Fibroblast of lung (primary cell): Measurements from ENCODE around the gene PALLD. TPM values are rescaled to one million over a fixed set of nuclear protein-coding genes. Genes with fewer than 3 reads are reported as not detected.

Source experiments
- DNase-seq, 2 donors: peaks; one replicate each; pipeline versions ENCODE4 v3.0.0 to v3.0.0-alpha.2; 2010; ENCODE audit warnings: low read depth in 2 of 2
- H2AFZ ChIP-seq: 2 replicates; pipeline ENCODE4 v1.5.1; 2012; ENCODE audit warnings: low read length, control low read depth, inconsistent platforms
- H3K27ac ChIP-seq: 2 replicates; pipeline ENCODE4 v1.5.1; 2011; ENCODE audit warnings: low read length, control low read depth; ENCODE audit not compliant: insufficient read depth
- H3K27me3 ChIP-seq: 2 replicates; pipeline ENCODE4 v1.5.1; 2011; ENCODE audit warnings: mild to moderate bottlenecking, low read length; ENCODE audit not compliant: control insufficient read depth, insufficient read depth
- H3K36me3 ChIP-seq: 2 replicates; pipeline ENCODE4 v1.5.1; 2011; ENCODE audit warnings: low read length; ENCODE audit not compliant: control insufficient read depth, insufficient read depth
- H3K4me1 ChIP-seq: 2 replicates; pipeline ENCODE4 v1.5.1; 2011; ENCODE audit warnings: low read length; ENCODE audit not compliant: control insufficient read depth, insufficient read depth; ENCODE audit errors: extremely low read depth
- H3K4me2 ChIP-seq: 2 replicates; pipeline ENCODE4 v1.5.1; 2011; ENCODE audit warnings: low read length, control low read depth; ENCODE audit not compliant: insufficient read depth; ENCODE audit errors: extremely low read depth
- H3K4me3 ChIP-seq, 4 experiments: fragments of 200-600 bp in 1 of 4; sonication (generic) in 1 of 4; replicated peaks in 1 of 4; 2 replicates each; pipeline ENCODE4 v1.5.1; 2011 to 2016; ENCODE audit warnings: low read length in 4 of 4, low read depth in 3 of 4, mild to moderate bottlenecking in 3 of 4, control low read depth in 2 of 4, inconsistent platforms in 1 of 4, mixed read lengths in 1 of 4; ENCODE audit not compliant: insufficient read depth in 1 of 4; ENCODE audit errors: control extremely low read depth in 1 of 4
- H3K79me2 ChIP-seq: 2 replicates; pipeline ENCODE4 v1.5.1; 2012; ENCODE audit warnings: mild to moderate bottlenecking, low read length, inconsistent platforms; ENCODE audit not compliant: control insufficient read depth, insufficient read depth
- H3K9ac ChIP-seq: 2 replicates; pipeline ENCODE4 v1.5.1; 2011; ENCODE audit warnings: mild to moderate bottlenecking, low read length, control low read depth; ENCODE audit not compliant: insufficient read depth
- H3K9me3 ChIP-seq: 2 replicates; pipeline ENCODE4 v1.5.1; 2012; ENCODE audit warnings: low read depth, low read length; ENCODE audit not compliant: control insufficient read depth, insufficient read depth
- H4K20me1 ChIP-seq: 2 replicates; pipeline ENCODE4 v1.5.1; 2011; ENCODE audit warnings: low read length; ENCODE audit not compliant: control insufficient read depth, insufficient read depth; ENCODE audit errors: extremely low read depth
- CTCF ChIP-seq, 2 donors: IDR thresholded peaks in 1 of 2; conservative IDR thresholded peaks in 1 of 2; 1 replicate in 1 of 2; 2 replicates in 1 of 2; pipeline ENCODE4 v1.5.1; 2011 to 2012; ENCODE audit warnings: low read length in 2 of 2, control low read depth in 1 of 2, inconsistent platforms in 1 of 2, low read depth in 1 of 2, mild to moderate bottlenecking in 1 of 2
- EZH2 ChIP-seq: IDR thresholded peaks from 2 replicates; pipeline ENCODE4 v1.5.1; 2012; ENCODE audit warnings: low read length, control low read depth, mild to moderate bottlenecking; ENCODE audit errors: missing control alignments
- polyA plus RNA-seq, 2 donors: library from polyadenylated mRNA; depleted of rRNA in 1 of 2; stranded (reverse) in 1 of 2; unstranded in 1 of 2; fragments of >200 nt; gene quantifications; 2 replicates each; pipeline ENCODE4 v1.2.1, GENCODE V29; 2011 to 2012; ENCODE audit warnings: missing spikeins in 1 of 2
- total RNA-seq: library from RNA; depleted of rRNA; stranded (reverse); fragments of >200 nt; gene quantifications from 2 replicates; pipeline ENCODE4 v1.2.1, GENCODE V29; 2014

Gene PALLD
- total and polyA plus RNA-seq, 2 donors (not counting 1 experiment from before 2014, with no cell fraction given), result 200 to 205 TPM

- Histone ChIP-seq H3K27ac (peak overlapping the region; percentile 60), H4K20me1 (no peaks in the 10 kb centered on the region), H3K27me3 (no peaks in the 10 kb centered on the region), H3K4me3 (no peak overlapping the region), H3K9me3 (no peaks in the 10 kb centered on the region), H3K9ac (no peak overlapping the region), H3K79me2 (peaks cover 82% of the 10 kb centered on the region), H3K4me1 (peaks cover 8% of the 10 kb centered on the region), H3K36me3 (no peaks in the 10 kb centered on the region), H3K4me2 (peak overlapping the region; percentile 11), H2AFZ (no peak overlapping the region)
- TF ChIP-seq CTCF (conservative IDR thresholded peaks at IDR 0.05 in 1 of 2, IDR thresholded peaks at IDR 0.05 in 1 of 2; ENCODE audit: low read depth in 1 of 2, low read length in 2 of 2) (no peak), EZH2 (no peak)
- DNase-seq, result no peak
These were observed 346.8 kb downstream of the PALLD start for GRCh38 chr4:168843635-168844034.

GRCh38 chr4:168844353-168845049, 347.6 kb downstream of the PALLD start:
- Histone ChIP-seq H3K4me1 (peaks cover 11% of the 10 kb centered on the region), H3K9ac (no peak overlapping the region), H3K79me2 (peaks cover 82% of the 10 kb centered on the region)

GRCh38 chr4:168845897-168846296, 349.0 kb downstream of the PALLD start:
- no peak overlapping the region for H3K4me3 ChIP-seq
- H2AFZ ChIP-seq, result no peak overlapping the region
- H3K36me3 ChIP-seq, result no peaks in the 10 kb centered on the region
- peaks cover 9% of the 10 kb centered on the region for H3K4me1 ChIP-seq
- no peak overlapping the region for H3K4me2 ChIP-seq
- no peak overlapping the region for H3K9ac ChIP-seq
- H3K79me2 ChIP-seq, result peaks cover 78% of the 10 kb centered on the region
- no peaks in the 10 kb centered on the region for H4K20me1 ChIP-seq
- no peaks in the 10 kb centered on the region for H3K27me3 ChIP-seq
- TF ChIP-seq EZH2 (no peak), CTCF (conservative IDR thresholded peaks at IDR 0.05 in 1 of 2, IDR thresholded peaks at IDR 0.05 in 1 of 2; ENCODE audit: low read depth in 1 of 2, low read length in 2 of 2) (no peak)
- H3K9me3 ChIP-seq, result no peaks in the 10 kb centered on the region
- no peak for DNase-seq
- H3K27ac ChIP-seq, result no peak overlapping the region

More at GRCh38 chr4:168844353-168845049, 347.6 kb downstream of the PALLD start:
- Histone ChIP-seq H3K27me3 (no peaks in the 10 kb centered on the region), H3K36me3 (no peaks in the 10 kb centered on the region), H3K4me2 (peak overlapping the region; percentile 58), H4K20me1 (no peaks in the 10 kb centered on the region), H2AFZ (no peak overlapping the region), H3K27ac (peak overlapping the region; percentile 60), H3K4me3 (no peak overlapping the region), H3K9me3 (no peaks in the 10 kb centered on the region)
- TF ChIP-seq EZH2, result no peak
- TF ChIP-seq CTCF (conservative IDR thresholded peaks at IDR 0.05 in 1 of 2, IDR thresholded peaks at IDR 0.05 in 1 of 2; ENCODE audit: low read depth in 1 of 2, low read length in 2 of 2), result no peak
- DNase-seq, result peak; percentile 72
